Renal cortical epithelial cell (primary cell): Measurements from ENCODE around the gene ACTN2. TPM values are rescaled to one million over a fixed set of nuclear protein-coding genes. Genes with fewer than 3 reads are reported as not detected.
A peak's percentile ranks its signal among the peaks of the same experiment; 100 is the strongest.

ENCODE experiments used
- DNase-seq: peaks from one replicate; pipeline ENCODE4 v3.0.0-alpha.2; 2011; ENCODE audit warnings: low read depth
- total RNA-seq: library from RNA; depleted of rRNA; stranded (reverse); fragments of >200 nt; gene quantifications from 2 replicates; pipeline ENCODE4 v1.2.3, GENCODE V29; 2014

ACTN2 gene
- total RNA-seq, 1 donor from 2014 or later, result 0.05 TPM

GRCh38 chr1:236742421-236743160 lies 56.3 kb downstream of the ACTN2 start:
- DNase-seq, result no peak

GRCh38 chr1:236744533-236744932 lies 58.2 kb downstream of the ACTN2 start:
- no peak for DNase-seq

- no peak for DNase-seq
Measured at GRCh38 chr1:236746785-236747184, 60.5 kb downstream of the ACTN2 start.

GRCh38 chr1:236747311-236747985 lies 61.1 kb downstream of the ACTN2 start:
- DNase-seq, result no peak

GRCh38 chr1:236748268-236748870 lies 62.1 kb downstream of the ACTN2 start:
- DNase-seq, result no peak

- no peak for DNase-seq
Measured at GRCh38 chr1:236750928-236751327, 64.6 kb downstream of the ACTN2 start.

GRCh38 chr1:236751385-236751784 lies 65.1 kb downstream of the ACTN2 start:
- DNase-seq, result no peak

GRCh38 chr1:236751935-236752334 lies 65.6 kb downstream of the ACTN2 start:
- no peak for DNase-seq

GRCh38 chr1:236753516-236753915 lies 67.2 kb downstream of the ACTN2 start:
- DNase-seq, result peak; percentile 47

- no peak for DNase-seq
Measured at GRCh38 chr1:236753964-236754363, 67.7 kb downstream of the ACTN2 start.

- DNase-seq, result no peak
Measured at GRCh38 chr1:236754525-236755210, 68.4 kb downstream of the ACTN2 start.

GRCh38 chr1:236757640-236758039 lies 71.3 kb downstream of the ACTN2 start:
- no peak for DNase-seq

- peak; percentile 48 for DNase-seq
Measured at GRCh38 chr1:236759252-236759859, 73.1 kb downstream of the ACTN2 start.

- no peak for DNase-seq
Measured at GRCh38 chr1:236760480-236760879, 74.2 kb downstream of the ACTN2 start.

- DNase-seq, result no peak
Measured at GRCh38 chr1:236760986-236761385, 74.7 kb downstream of the ACTN2 start.

GRCh38 chr1:236761397-236762132 lies 75.3 kb downstream of the ACTN2 start:
- no peak for DNase-seq

GRCh38 chr1:236762410-236762809 lies 76.1 kb downstream of the ACTN2 start:
- DNase-seq, result no peak

GRCh38 chr1:236765831-236766230 lies 79.5 kb downstream of the ACTN2 start:
- DNase-seq, result no peak

GRCh38 chr1:236766506-236766905 lies 80.2 kb downstream of the ACTN2 start:
- no peak for DNase-seq

- DNase-seq, result no peak
Measured at GRCh38 chr1:236767276-236767675, 81.0 kb downstream of the ACTN2 start.

- no peak for DNase-seq
Measured at GRCh38 chr1:236768601-236769000, 82.3 kb downstream of the ACTN2 start.
